Skeletal muscle satellite cell (primary cell): Measurements from ENCODE around the gene ACKR2.
"Not testable (repeated sequence)": the region's sequence is repeated elsewhere in the genome, so short reads cannot be mapped to it uniquely, and the experiment has no call there.

Source experiments
- H3K27me3 ChIP-seq: 2 replicates; pipeline ENCODE4 v1.7.0; 2013; ENCODE audit warnings: low read length; ENCODE audit not compliant: control insufficient read depth, insufficient read depth
- H3K36me3 ChIP-seq: 2 replicates; pipeline ENCODE4 v1.7.0; 2013; ENCODE audit warnings: mild to moderate bottlenecking, control low read depth, low read length; ENCODE audit not compliant: insufficient read depth
- H3K4me1 ChIP-seq: 2 replicates; pipeline ENCODE4 v1.7.0; 2013; ENCODE audit warnings: low read length; ENCODE audit not compliant: control insufficient read depth, insufficient read depth
- H3K4me2 ChIP-seq: 2 replicates; pipeline ENCODE4 v1.7.0; 2013; ENCODE audit warnings: mild to moderate bottlenecking, low read length
- H3K4me3 ChIP-seq: 2 replicates; pipeline ENCODE4 v1.7.0; 2013; ENCODE audit warnings: low read length
- H3K9ac ChIP-seq: 2 replicates; pipeline ENCODE4 v1.7.0; 2013; ENCODE audit warnings: mild to moderate bottlenecking, low read depth, low read length, moderate library complexity
- H3K9me3 ChIP-seq: replicated peaks from 2 replicates; pipeline ENCODE4 v1.7.0; 2013; ENCODE audit warnings: mild to moderate bottlenecking, control low read depth, low read length

Gene ACKR2

GRCh38 chr3:42880601-42881451, 71.6 kb downstream of the ACKR2 start:
- Histone ChIP-seq H3K4me3 (peak overlapping the region; percentile 74), H3K27me3 (peaks cover 31% of the 10 kb centered on the region), H3K4me1 (peaks cover 6% of the 10 kb centered on the region), H3K36me3 (no peaks in the 10 kb centered on the region), H3K9me3 (no peaks in the 10 kb centered on the region), H3K4me2 (peak overlapping the region; percentile 85), H3K9ac (peak overlapping the region; percentile 81)

GRCh38 chr3:42883251-42883930, 74.1 kb downstream of the ACKR2 start:
- not testable (repeated sequence) for H3K9ac ChIP-seq, H3K36me3 ChIP-seq, H3K4me2 ChIP-seq, H3K4me1 ChIP-seq, H3K9me3 ChIP-seq, H3K4me3 ChIP-seq
- peaks cover 36% of the 10 kb centered on the region for H3K27me3 ChIP-seq

GRCh38 chr3:42884324-42884723, 75.1 kb downstream of the ACKR2 start:
- Histone ChIP-seq H3K4me1 (peaks cover 6% of the 10 kb centered on the region), H3K9ac (no peak overlapping the region), H3K36me3 (no peaks in the 10 kb centered on the region), H3K4me3 (no peak overlapping the region), H3K4me2 (no peak overlapping the region), H3K9me3 (no peaks in the 10 kb centered on the region), H3K27me3 (peaks cover 35% of the 10 kb centered on the region)

GRCh38 chr3:42886294-42886822, 77.1 kb downstream of the ACKR2 start:
- Histone ChIP-seq H3K9ac (no peak overlapping the region), H3K36me3 (no peaks in the 10 kb centered on the region), H3K4me2 (no peak overlapping the region), H3K27me3 (peaks cover 36% of the 10 kb centered on the region), H3K4me1 (peaks cover 3% of the 10 kb centered on the region), H3K9me3 (no peaks in the 10 kb centered on the region), H3K4me3 (no peak overlapping the region)

GRCh38 chr3:42887084-42887483, 77.8 kb downstream of the ACKR2 start:
- Histone ChIP-seq H3K4me3 (no peak overlapping the region), H3K9ac (no peak overlapping the region), H3K9me3 (no peaks in the 10 kb centered on the region), H3K4me1 (no peaks in the 10 kb centered on the region), H3K36me3 (no peaks in the 10 kb centered on the region), H3K4me2 (no peak overlapping the region), H3K27me3 (peaks cover 42% of the 10 kb centered on the region)

GRCh38 chr3:42891042-42891441, 81.8 kb downstream of the ACKR2 start:
- no peaks in the 10 kb centered on the region for H3K4me1 ChIP-seq
- no peak overlapping the region for H3K4me2 ChIP-seq
- H3K9ac ChIP-seq, result no peak overlapping the region
- no peak overlapping the region for H3K4me3 ChIP-seq
- H3K9me3 ChIP-seq, result no peaks in the 10 kb centered on the region
- H3K36me3 ChIP-seq, result no peaks in the 10 kb centered on the region
- peaks cover 41% of the 10 kb centered on the region for H3K27me3 ChIP-seq

- Histone ChIP-seq H3K4me3 (no peak overlapping the region), H3K4me1 (no peaks in the 10 kb centered on the region), H3K27me3 (peaks cover 32% of the 10 kb centered on the region), H3K36me3 (no peaks in the 10 kb centered on the region), H3K9me3 (no peaks in the 10 kb centered on the region), H3K9ac (no peak overlapping the region), H3K4me2 (no peak overlapping the region)
These were observed 82.9 kb downstream of the ACKR2 start for GRCh38 chr3:42892169-42892568.

GRCh38 chr3:42892807-42893206, 83.6 kb downstream of the ACKR2 start:
- no peak overlapping the region for H3K9ac ChIP-seq
- no peaks in the 10 kb centered on the region for H3K9me3 ChIP-seq
- no peak overlapping the region for H3K4me3 ChIP-seq
- H3K4me1 ChIP-seq, result no peaks in the 10 kb centered on the region
- H3K36me3 ChIP-seq, result no peaks in the 10 kb centered on the region
- peaks cover 29% of the 10 kb centered on the region for H3K27me3 ChIP-seq
- no peak overlapping the region for H3K4me2 ChIP-seq

GRCh38 chr3:42894698-42895579, 85.7 kb downstream of the ACKR2 start:
- Histone ChIP-seq H3K4me2 (no peak overlapping the region), H3K4me1 (no peaks in the 10 kb centered on the region), H3K9me3 (no peaks in the 10 kb centered on the region), H3K9ac (no peak overlapping the region), H3K4me3 (no peak overlapping the region), H3K27me3 (peaks cover 25% of the 10 kb centered on the region), H3K36me3 (no peaks in the 10 kb centered on the region)

- Histone ChIP-seq H3K4me1 (no peaks in the 10 kb centered on the region), H3K4me3 (no peak overlapping the region), H3K36me3 (no peaks in the 10 kb centered on the region), H3K27me3 (peaks cover 25% of the 10 kb centered on the region), H3K9ac (no peak overlapping the region), H3K9me3 (no peaks in the 10 kb centered on the region), H3K4me2 (no peak overlapping the region)
These were observed 86.3 kb downstream of the ACKR2 start for GRCh38 chr3:42895580-42895868.
